Mammary epithelial cell (primary cell): Measurements from ENCODE around the gene MICAL2.

Experiments used
- CTCF ChIP-seq, 2 donors: IDR thresholded peaks in 1 of 2; conservative IDR thresholded peaks in 1 of 2; 2 replicates each; pipeline ENCODE4 v1.5.1; 2011 to 2012; ENCODE audit warnings: inconsistent platforms in 2 of 2, low read length in 2 of 2, mild to moderate bottlenecking in 2 of 2, control low read depth in 1 of 2, low read depth in 1 of 2; ENCODE audit not compliant: insufficient read depth in 1 of 2; ENCODE audit errors: extremely low read depth in 1 of 2
- EZH2 ChIP-seq: IDR thresholded peaks from 2 replicates; pipeline ENCODE4 v1.6.1; 2012; ENCODE audit warnings: low read length, inconsistent platforms, borderline replicate concordance

DNA sequence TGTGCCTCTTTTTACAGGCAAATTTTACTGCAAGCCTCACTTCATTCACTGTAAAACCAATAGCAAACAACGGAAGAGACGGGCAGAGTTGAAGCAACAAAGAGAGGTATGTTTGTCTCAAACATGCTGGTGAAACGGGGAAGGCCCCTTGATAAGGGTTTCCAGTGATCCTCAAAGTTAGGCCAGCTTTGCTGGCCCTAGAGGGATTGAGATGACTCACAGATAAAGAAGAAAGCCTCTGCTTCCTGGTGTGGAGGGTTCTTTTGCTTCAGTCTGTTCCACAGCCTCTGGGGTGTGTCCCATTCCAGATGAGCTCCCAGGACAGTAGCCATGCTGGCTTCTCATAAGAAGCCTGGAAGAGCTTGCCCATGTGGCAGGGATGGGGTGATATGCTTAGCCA, 148.1 kb downstream of the MICAL2 start:
- TF ChIP-seq CTCF (conservative IDR thresholded peaks at IDR 0.05 in 1 of 2, IDR thresholded peaks at IDR 0.05 in 1 of 2; ENCODE audit: extremely low read depth in 1 of 2, insufficient read depth in 1 of 2, low read depth in 1 of 2, low read length in 2 of 2) (no peak), EZH2 (no peak)
